ENCODE results near the gene FAM168A. TPM values are rescaled to one million over a fixed set of nuclear protein-coding genes. Genes with fewer than 3 reads are reported as not detected.

The FAM168A gene
- total RNA-seq, 2 donors from 2014 or later, result 8.9 to 14.0 TPM

- Histone ChIP-seq H3K27me3 (no peaks in the 10 kb centered on the region), H3K4me3 (peak overlapping the region; percentile 35 to 38), H3K36me3 (replicated peaks in 1 of 2; ENCODE audit: insufficient read depth in 1 of 2, low read depth in 2 of 2) (no peaks in the 10 kb centered on the region), H3K4me1 (peaks cover 23% of the 10 kb centered on the region), H3K27ac (peak overlapping the region; percentile 20 to 81 (median 66)), H3K9me3 (no peaks in the 10 kb centered on the region)
- intact Hi-C loops (cut with DNase I), result no loop called here
- ATAC-seq, result peak; percentile 17
- peak in 2 of 3 donors; percentile 16 to 62 for TF ChIP-seq POLR2A (IDR thresholded peaks at IDR 0.05)
- no peak for TF ChIP-seq CTCF (IDR thresholded peaks at IDR 0.05)
- 10 to 41% methylated on average over 10 to 56 of the region's 56 CpGs for WGBS, 2 donors
- peak; percentile 31 to 64 (median 34) for DNase-seq
These were observed 220.9 kb downstream of the FAM168A start for GRCh38 chr11:73376803-73377629.

- TF ChIP-seq POLR2A (IDR thresholded peaks at IDR 0.05), result peak; percentile 40 to 58 (median 53)
- peak; percentile 87 to 98 (median 92) for TF ChIP-seq CTCF (IDR thresholded peaks at IDR 0.05)
- ATAC-seq (peak; percentile 92), DNase-seq (peak; percentile 85 to 90 (median 88))
- 1% methylated on average over 69 of the region's 96 CpGs; no CpG with 5 or more reads in 1 of the 2 donors for WGBS, 2 donors
- peak within 1 kb of the TSS; percentile 20 to 81 (median 66) for H3K27ac ChIP-seq
- H3K4me3 ChIP-seq, result peak within 1 kb of the TSS; percentile 35 to 38
- no peaks in the 10 kb centered on the region for H3K36me3 ChIP-seq (replicated peaks in 1 of 2; ENCODE audit: insufficient read depth in 1 of 2, low read depth in 2 of 2)
- peaks cover 23% of the 10 kb centered on the region for H3K4me1 ChIP-seq
- no peaks in the 10 kb centered on the region for H3K9me3 ChIP-seq
- intact Hi-C loops (cut with DNase I), result no loop called here
- H3K27me3 ChIP-seq, result no peaks in the 10 kb centered on the region
These were observed 221.6 kb downstream of the FAM168A start, which contains the start of gene RELT for GRCh38 chr11:73376160-73376802. TSS of gene RELT (plus strand) at chr11:73376399. CDS start at chr11:73389137, 12,738 bp downstream.

- intact Hi-C loops (cut with DNase I), result no loop called here
- Histone ChIP-seq H3K4me3 (no peak overlapping the region), H3K9me3 (no peaks in the 10 kb centered on the region), H3K27me3 (no peaks in the 10 kb centered on the region), H3K27ac (peak overlapping the region in 3 of 4 donors; percentile 66 to 81 (median 67)), H3K4me1 (peaks cover 23% of the 10 kb centered on the region), H3K36me3 (replicated peaks in 1 of 2; ENCODE audit: insufficient read depth in 1 of 2, low read depth in 2 of 2) (no peaks in the 10 kb centered on the region)
- ATAC-seq, result no peak
- no peak for DNase-seq
- TF ChIP-seq POLR2A (IDR thresholded peaks at IDR 0.05) (no peak), CTCF (IDR thresholded peaks at IDR 0.05) (no peak)
- 68 to 70% methylated on average over 3 to 6 of the region's 6 CpGs for WGBS, 2 donors
These were observed 222.1 kb downstream of the FAM168A start for GRCh38 chr11:73375830-73376159.

DNA sequence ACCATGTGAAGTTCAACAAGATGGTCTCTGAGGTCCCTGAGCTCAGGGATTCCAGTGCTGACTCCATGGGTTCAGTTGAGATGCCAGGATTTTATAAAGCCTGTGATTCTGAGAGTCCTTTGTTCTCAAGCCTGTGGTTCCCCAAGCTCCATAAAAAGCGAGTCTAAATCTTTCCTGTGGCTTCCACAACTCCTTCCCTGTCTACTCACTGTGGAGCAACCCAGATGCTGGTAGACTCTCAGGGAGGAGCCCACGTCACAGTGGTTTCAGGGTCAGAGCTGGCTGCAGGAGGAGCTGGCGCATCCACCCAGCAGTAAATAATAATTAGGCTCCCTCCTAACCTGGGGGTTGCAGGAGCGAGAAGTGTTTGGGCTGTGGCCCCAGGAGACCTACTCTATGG is 223.8 kb downstream of the FAM168A start:
- Histone ChIP-seq H3K27ac (no peak overlapping the region), H3K9me3 (no peaks in the 10 kb centered on the region), H3K4me3 (no peak overlapping the region), H3K27me3 (no peaks in the 10 kb centered on the region), H3K4me1 (peaks cover 15% of the 10 kb centered on the region), H3K36me3 (replicated peaks in 1 of 2; ENCODE audit: insufficient read depth in 1 of 2, low read depth in 2 of 2) (no peaks in the 10 kb centered on the region)
- 79 to 83% methylated on average over 4 of the region's 4 CpGs for WGBS, 2 donors
- no peak for DNase-seq
- TF ChIP-seq POLR2A (IDR thresholded peaks at IDR 0.05) (no peak), CTCF (IDR thresholded peaks at IDR 0.05) (no peak)
- intact Hi-C loops (cut with DNase I), result no loop called here
- no peak for ATAC-seq
